ENCODE results near the gene RCC1. TPM values are rescaled to one million over a fixed set of nuclear protein-coding genes. Genes with fewer than 3 reads are reported as not detected.

RCC1 gene
- total RNA-seq, 1 experiment from 2014 or later, result 103 TPM

DNA sequence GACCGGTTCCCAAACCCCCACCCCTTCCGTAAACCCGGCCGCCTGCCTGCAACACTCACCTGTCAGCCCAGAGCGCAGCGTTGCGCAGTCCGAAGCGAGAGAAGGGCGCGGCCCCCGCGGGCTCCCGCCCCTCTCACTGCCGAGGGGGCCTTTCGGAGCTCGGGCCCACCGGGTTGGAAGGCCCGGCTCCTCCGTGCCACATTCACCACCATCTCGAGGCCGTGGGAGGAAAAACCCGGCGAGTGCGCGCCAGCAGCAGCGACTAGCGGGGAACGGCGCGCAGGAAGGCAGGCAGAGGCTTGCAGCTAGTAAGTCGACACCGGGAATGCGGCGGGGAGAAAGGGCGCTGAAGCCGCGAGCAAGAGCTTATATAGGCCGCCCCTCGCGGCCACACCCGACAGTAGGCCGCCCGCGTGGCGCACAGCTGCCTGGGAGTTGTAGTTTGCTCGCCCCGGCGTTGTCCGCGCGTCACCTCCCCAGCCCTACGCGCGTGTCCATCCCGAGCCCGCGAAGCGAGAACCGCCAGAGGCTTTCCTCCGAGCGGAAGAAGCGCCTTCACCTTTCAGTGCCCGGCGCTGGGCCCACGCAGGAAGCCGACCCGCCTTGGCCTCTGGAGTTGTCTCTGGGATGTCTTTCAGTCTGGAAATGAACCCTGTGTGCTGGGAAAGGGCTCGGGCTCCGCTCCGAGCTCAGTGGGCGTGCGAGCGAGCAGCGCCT is 75.8 kb downstream of the RCC1 start (continued):
- TF ChIP-seq, protein P1, sequence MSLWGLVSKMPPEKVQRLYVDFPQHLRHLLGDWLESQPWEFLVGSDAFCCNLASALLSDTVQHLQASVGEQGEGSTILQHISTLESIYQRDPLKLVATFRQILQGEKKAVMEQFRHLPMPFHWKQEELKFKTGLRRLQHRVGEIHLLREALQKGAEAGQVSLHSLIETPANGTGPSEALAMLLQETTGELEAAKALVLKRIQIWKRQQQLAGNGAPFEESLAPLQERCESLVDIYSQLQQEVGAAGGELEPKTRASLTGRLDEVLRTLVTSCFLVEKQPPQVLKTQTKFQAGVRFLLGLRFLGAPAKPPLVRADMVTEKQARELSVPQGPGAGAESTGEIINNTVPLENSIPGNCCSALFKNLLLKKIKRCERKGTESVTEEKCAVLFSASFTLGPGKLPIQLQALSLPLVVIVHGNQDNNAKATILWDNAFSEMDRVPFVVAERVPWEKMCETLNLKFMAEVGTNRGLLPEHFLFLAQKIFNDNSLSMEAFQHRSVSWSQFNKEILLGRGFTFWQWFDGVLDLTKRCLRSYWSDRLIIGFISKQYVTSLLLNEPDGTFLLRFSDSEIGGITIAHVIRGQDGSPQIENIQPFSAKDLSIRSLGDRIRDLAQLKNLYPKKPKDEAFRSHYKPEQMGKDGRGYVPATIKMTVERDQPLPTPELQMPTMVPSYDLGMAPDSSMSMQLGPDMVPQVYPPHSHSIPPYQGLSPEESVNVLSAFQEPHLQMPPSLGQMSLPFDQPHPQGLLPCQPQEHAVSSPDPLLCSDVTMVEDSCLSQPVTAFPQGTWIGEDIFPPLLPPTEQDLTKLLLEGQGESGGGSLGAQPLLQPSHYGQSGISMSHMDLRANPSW (CRISPR knock-in tag; conservative IDR thresholded peaks at IDR 0.05; ENCODE audit: low read depth), result no peak
- peak; percentile 94 for TF ChIP-seq SP1 (CRISPR knock-in tag; conservative IDR thresholded peaks at IDR 0.05)
- TF ChIP-seq ZNF121 (CRISPR knock-in tag; IDR thresholded peaks at IDR 0.05), result no peak
- TF ChIP-seq, protein P2, sequence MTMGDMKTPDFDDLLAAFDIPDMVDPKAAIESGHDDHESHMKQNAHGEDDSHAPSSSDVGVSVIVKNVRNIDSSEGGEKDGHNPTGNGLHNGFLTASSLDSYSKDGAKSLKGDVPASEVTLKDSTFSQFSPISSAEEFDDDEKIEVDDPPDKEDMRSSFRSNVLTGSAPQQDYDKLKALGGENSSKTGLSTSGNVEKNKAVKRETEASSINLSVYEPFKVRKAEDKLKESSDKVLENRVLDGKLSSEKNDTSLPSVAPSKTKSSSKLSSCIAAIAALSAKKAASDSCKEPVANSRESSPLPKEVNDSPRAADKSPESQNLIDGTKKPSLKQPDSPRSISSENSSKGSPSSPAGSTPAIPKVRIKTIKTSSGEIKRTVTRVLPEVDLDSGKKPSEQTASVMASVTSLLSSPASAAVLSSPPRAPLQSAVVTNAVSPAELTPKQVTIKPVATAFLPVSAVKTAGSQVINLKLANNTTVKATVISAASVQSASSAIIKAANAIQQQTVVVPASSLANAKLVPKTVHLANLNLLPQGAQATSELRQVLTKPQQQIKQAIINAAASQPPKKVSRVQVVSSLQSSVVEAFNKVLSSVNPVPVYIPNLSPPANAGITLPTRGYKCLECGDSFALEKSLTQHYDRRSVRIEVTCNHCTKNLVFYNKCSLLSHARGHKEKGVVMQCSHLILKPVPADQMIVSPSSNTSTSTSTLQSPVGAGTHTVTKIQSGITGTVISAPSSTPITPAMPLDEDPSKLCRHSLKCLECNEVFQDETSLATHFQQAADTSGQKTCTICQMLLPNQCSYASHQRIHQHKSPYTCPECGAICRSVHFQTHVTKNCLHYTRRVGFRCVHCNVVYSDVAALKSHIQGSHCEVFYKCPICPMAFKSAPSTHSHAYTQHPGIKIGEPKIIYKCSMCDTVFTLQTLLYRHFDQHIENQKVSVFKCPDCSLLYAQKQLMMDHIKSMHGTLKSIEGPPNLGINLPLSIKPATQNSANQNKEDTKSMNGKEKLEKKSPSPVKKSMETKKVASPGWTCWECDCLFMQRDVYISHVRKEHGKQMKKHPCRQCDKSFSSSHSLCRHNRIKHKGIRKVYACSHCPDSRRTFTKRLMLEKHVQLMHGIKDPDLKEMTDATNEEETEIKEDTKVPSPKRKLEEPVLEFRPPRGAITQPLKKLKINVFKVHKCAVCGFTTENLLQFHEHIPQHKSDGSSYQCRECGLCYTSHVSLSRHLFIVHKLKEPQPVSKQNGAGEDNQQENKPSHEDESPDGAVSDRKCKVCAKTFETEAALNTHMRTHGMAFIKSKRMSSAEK (CRISPR knock-in tag; IDR thresholded peaks at IDR 0.05; ENCODE audit: borderline replicate concordance), result no peak
- TF ChIP-seq, protein P3, sequence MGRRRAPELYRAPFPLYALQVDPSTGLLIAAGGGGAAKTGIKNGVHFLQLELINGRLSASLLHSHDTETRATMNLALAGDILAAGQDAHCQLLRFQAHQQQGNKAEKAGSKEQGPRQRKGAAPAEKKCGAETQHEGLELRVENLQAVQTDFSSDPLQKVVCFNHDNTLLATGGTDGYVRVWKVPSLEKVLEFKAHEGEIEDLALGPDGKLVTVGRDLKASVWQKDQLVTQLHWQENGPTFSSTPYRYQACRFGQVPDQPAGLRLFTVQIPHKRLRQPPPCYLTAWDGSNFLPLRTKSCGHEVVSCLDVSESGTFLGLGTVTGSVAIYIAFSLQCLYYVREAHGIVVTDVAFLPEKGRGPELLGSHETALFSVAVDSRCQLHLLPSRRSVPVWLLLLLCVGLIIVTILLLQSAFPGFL (CRISPR knock-in tag; IDR thresholded peaks at IDR 0.05; ENCODE audit: borderline replicate concordance), result no peak
- peak; percentile 69; the same call in 1 of the 2 replicates for TF ChIP-seq CREM (CRISPR knock-in tag; IDR thresholded peaks at IDR 0.05)
- peak; percentile 51; the same call in 1 of the 2 replicates for TF ChIP-seq CREB1 (CRISPR knock-in tag; IDR thresholded peaks at IDR 0.05)
- TF ChIP-seq SOX15 (CRISPR knock-in tag; IDR thresholded peaks at IDR 0.05), result no peak
- TF ChIP-seq ZNF317 (CRISPR knock-in tag; IDR thresholded peaks at IDR 0.05; ENCODE audit: borderline replicate concordance, low read depth), result no peak
- peak; percentile 67; the same call in 1 of the 2 replicates for TF ChIP-seq NR1H2 (CRISPR knock-in tag; IDR thresholded peaks at IDR 0.05)
- TF ChIP-seq, protein P4, sequence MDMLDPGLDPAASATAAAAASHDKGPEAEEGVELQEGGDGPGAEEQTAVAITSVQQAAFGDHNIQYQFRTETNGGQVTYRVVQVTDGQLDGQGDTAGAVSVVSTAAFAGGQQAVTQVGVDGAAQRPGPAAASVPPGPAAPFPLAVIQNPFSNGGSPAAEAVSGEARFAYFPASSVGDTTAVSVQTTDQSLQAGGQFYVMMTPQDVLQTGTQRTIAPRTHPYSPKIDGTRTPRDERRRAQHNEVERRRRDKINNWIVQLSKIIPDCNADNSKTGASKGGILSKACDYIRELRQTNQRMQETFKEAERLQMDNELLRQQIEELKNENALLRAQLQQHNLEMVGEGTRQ (CRISPR knock-in tag; IDR thresholded peaks at IDR 0.05), result peak; percentile 71
- TF ChIP-seq, protein P5, sequence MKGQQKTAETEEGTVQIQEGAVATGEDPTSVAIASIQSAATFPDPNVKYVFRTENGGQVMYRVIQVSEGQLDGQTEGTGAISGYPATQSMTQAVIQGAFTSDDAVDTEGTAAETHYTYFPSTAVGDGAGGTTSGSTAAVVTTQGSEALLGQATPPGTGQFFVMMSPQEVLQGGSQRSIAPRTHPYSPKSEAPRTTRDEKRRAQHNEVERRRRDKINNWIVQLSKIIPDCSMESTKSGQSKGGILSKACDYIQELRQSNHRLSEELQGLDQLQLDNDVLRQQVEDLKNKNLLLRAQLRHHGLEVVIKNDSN (CRISPR knock-in tag; IDR thresholded peaks at IDR 0.05), result peak; percentile 71
- TF ChIP-seq GTF2I (CRISPR knock-in tag; conservative IDR thresholded peaks at IDR 0.05), result no peak
- TF ChIP-seq, protein P6, sequence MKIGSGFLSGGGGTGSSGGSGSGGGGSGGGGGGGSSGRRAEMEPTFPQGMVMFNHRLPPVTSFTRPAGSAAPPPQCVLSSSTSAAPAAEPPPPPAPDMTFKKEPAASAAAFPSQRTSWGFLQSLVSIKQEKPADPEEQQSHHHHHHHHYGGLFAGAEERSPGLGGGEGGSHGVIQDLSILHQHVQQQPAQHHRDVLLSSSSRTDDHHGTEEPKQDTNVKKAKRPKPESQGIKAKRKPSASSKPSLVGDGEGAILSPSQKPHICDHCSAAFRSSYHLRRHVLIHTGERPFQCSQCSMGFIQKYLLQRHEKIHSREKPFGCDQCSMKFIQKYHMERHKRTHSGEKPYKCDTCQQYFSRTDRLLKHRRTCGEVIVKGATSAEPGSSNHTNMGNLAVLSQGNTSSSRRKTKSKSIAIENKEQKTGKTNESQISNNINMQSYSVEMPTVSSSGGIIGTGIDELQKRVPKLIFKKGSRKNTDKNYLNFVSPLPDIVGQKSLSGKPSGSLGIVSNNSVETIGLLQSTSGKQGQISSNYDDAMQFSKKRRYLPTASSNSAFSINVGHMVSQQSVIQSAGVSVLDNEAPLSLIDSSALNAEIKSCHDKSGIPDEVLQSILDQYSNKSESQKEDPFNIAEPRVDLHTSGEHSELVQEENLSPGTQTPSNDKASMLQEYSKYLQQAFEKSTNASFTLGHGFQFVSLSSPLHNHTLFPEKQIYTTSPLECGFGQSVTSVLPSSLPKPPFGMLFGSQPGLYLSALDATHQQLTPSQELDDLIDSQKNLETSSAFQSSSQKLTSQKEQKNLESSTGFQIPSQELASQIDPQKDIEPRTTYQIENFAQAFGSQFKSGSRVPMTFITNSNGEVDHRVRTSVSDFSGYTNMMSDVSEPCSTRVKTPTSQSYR (CRISPR knock-in tag; IDR thresholded peaks at IDR 0.05), result no peak
- TF ChIP-seq ZBTB21 (CRISPR knock-in tag; IDR thresholded peaks at IDR 0.05; ENCODE audit: borderline replicate concordance), result no peak
- TF ChIP-seq, protein P7, sequence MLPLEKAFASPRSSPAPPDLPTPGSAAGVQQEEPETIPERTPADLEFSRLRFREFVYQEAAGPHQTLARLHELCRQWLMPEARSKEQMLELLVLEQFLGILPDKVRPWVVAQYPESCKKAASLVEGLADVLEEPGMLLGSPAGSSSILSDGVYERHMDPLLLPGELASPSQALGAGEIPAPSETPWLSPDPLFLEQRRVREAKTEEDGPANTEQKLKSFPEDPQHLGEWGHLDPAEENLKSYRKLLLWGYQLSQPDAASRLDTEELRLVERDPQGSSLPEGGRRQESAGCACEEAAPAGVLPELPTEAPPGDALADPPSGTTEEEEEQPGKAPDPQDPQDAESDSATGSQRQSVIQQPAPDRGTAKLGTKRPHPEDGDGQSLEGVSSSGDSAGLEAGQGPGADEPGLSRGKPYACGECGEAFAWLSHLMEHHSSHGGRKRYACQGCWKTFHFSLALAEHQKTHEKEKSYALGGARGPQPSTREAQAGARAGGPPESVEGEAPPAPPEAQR (CRISPR knock-in tag; IDR thresholded peaks at IDR 0.05), result no peak
- no peak for TF ChIP-seq ELF4 (CRISPR knock-in tag; IDR thresholded peaks at IDR 0.05; ENCODE audit: low read depth)
- TF ChIP-seq PRRX2 (CRISPR knock-in tag; IDR thresholded peaks at IDR 0.05), result no peak
- TF ChIP-seq TCF7 (CRISPR knock-in tag; IDR thresholded peaks at IDR 0.05; ENCODE audit: low read depth), result 0 out of 2 replicates have a peak, but pooled peaks have one; percentile 56
- TF ChIP-seq, protein P8, sequence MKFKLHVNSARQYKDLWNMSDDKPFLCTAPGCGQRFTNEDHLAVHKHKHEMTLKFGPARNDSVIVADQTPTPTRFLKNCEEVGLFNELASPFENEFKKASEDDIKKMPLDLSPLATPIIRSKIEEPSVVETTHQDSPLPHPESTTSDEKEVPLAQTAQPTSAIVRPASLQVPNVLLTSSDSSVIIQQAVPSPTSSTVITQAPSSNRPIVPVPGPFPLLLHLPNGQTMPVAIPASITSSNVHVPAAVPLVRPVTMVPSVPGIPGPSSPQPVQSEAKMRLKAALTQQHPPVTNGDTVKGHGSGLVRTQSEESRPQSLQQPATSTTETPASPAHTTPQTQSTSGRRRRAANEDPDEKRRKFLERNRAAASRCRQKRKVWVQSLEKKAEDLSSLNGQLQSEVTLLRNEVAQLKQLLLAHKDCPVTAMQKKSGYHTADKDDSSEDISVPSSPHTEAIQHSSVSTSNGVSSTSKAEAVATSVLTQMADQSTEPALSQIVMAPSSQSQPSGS (CRISPR knock-in tag; IDR thresholded peaks at IDR 0.05; ENCODE audit: borderline replicate concordance, low read depth), result no peak
- TF ChIP-seq JAZF1 (CRISPR knock-in tag; IDR thresholded peaks at IDR 0.05), result no peak
- TF ChIP-seq ETV6 (CRISPR knock-in tag; IDR thresholded peaks at IDR 0.05), result peak; percentile 90
- TF ChIP-seq EMX1 (CRISPR knock-in tag; IDR thresholded peaks at IDR 0.05), result peak; percentile 47; the same call in 1 of the 2 replicates
